Measurements from ENCODE around the gene IQCB1. TPM values are rescaled to one million over a fixed set of nuclear protein-coding genes. Genes with fewer than 3 reads are reported as not detected.

IQCB1 gene
- 19.7 and 22.8 TPM in 2 replicates for total RNA-seq

DNA sequence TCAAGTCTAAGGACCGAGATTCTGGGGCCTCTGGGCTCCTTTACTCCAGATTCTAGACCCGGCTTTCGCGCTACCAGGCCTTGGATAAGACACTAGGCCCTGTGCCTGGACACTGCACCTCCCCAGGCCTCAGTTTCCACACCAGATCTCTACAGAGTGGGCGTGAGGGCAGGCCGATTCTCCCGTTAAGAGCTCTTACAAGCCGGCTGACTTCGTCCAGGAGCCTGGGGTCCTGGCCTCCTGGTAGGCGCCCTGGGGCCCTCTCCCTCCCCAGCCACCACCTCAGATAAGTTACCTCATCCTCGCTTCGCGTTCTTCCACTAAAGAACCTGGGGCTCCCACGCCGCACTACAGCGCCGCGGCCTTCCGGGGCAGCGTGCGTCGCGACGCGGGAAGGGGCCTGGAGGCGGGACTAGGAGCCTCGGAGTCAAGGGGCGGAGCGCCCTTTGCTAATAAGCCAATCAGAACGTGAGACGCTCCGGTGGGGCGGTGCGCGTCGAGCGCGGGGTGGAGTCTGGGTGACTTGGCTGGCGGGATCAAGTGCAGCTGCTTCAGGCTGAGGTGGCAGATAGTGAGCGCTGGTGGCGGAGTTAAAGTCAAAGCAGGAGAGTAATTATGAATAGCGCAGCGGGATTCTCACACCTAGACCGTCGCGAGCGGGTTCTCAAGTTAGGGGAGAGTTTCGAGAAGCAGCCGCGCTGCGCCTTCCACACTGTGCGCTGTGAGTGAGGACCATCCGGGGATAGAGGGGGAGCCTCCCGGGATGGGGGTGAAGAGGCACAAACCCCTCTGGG, at the start of gene IQCB1, which contains the start of gene EAF2:
IQCB1 (minus strand) TSS at position 390 of the 794 bp plus-strand sequence. CDS start 6,100 bp downstream, outside the sequence.
EAF2 (plus strand) TSS at position 539 of the 794 bp plus-strand sequence; CDS start at position 616, 77 bp downstream.

GRCh38 chr3:121749276-121750086, 85.4 kb downstream of the IQCB1 start, which contains the start of gene GOLGB1:
GOLGB1 (minus strand) TSS chr3:121749741; CDS start chr3:121730971, 18,770 bp downstream.

Other genes starting within 250 kb of the IQCB1 start
- under 0.01 TPM in 1 of 2 replicates, not detected in the other for gene FBXO40, start 241.7 kb downstream of the IQCB1 start, total RNA-seq
- 2.1 and 2.5 TPM in 2 replicates for gene HCLS1, start 174.2 kb downstream of the IQCB1 start, total RNA-seq
- gene GOLGB1, start 85.3 kb downstream of the IQCB1 start, total RNA-seq: 57.1 and 94.1 TPM in 2 replicates
- 2.2 and 3.4 TPM in 2 replicates for gene EAF2, start 149 bp upstream of the IQCB1 start, total RNA-seq
- gene SLC15A2, start 59.3 kb upstream of the IQCB1 start, total RNA-seq: 0.11 and 0.75 TPM in 2 replicates
- gene ILDR1, start 187.2 kb upstream of the IQCB1 start, total RNA-seq: not detected in 2 replicates
- gene CD86, start 220.3 kb upstream of the IQCB1 start, total RNA-seq: under 0.01 TPM in 1 of 2 replicates, not detected in the other